Activated CD4-positive, alpha-beta T cell treated with anti-CD3 and anti-CD28 coated beads, Interleukin-2, Interleukin-4, amounts not matched to agents 100 ng/mL and 50 ng/mL, durations not matched to agents 16 hours and 8 hours (primary cell): Measurements from ENCODE around the gene IL12RB2.

ENCODE experiments used
- DNase-seq: peaks from one replicate; pipeline ENCODE4 v3.0.0-alpha.2; 2020; ENCODE audit warnings: low spot score

IL12RB2 gene

GRCh38 chr1:67313934-67314671, 6.4 kb downstream of the IL12RB2 start:
- DNase-seq, result no peak

GRCh38 chr1:67314696-67315095, 7.0 kb downstream of the IL12RB2 start:
- DNase-seq, result peak; percentile 75

GRCh38 chr1:67316180-67316902, 8.7 kb downstream of the IL12RB2 start:
- no peak for DNase-seq

- DNase-seq, result no peak
Observed at GRCh38 chr1:67316918-67317317, 9.2 kb downstream of the IL12RB2 start.

- peak; percentile 57 for DNase-seq
Observed at GRCh38 chr1:67317803-67318202, 10.1 kb downstream of the IL12RB2 start.

GRCh38 chr1:67322442-67322841, 14.8 kb downstream of the IL12RB2 start:
- DNase-seq, result no peak

- DNase-seq, result no peak
Observed at GRCh38 chr1:67323087-67323486, 15.4 kb downstream of the IL12RB2 start.

GRCh38 chr1:67324068-67324467, 16.4 kb downstream of the IL12RB2 start:
- no peak for DNase-seq

- no peak for DNase-seq
Observed at GRCh38 chr1:67327864-67328466, 20.3 kb downstream of the IL12RB2 start.

GRCh38 chr1:67332653-67333529, 25.2 kb downstream of the IL12RB2 start:
- peak; percentile 93 for DNase-seq

GRCh38 chr1:67333603-67334002, 25.9 kb downstream of the IL12RB2 start:
- DNase-seq, result no peak

- DNase-seq, result peak; percentile 54
Observed at GRCh38 chr1:67335411-67335810, 27.7 kb downstream of the IL12RB2 start.

GRCh38 chr1:67336157-67336556, 28.5 kb downstream of the IL12RB2 start:
- DNase-seq, result peak; percentile 55

- DNase-seq, result peak; percentile 57
Observed at GRCh38 chr1:67336783-67337182, 29.1 kb downstream of the IL12RB2 start.

GRCh38 chr1:67338642-67339041, 31.0 kb downstream of the IL12RB2 start:
- DNase-seq, result peak; percentile 37

GRCh38 chr1:67339623-67340343, 32.1 kb downstream of the IL12RB2 start:
- peak; percentile 83 for DNase-seq

GRCh38 chr1:67342076-67342890, 34.6 kb downstream of the IL12RB2 start:
- no peak for DNase-seq

- DNase-seq, result no peak
Observed at GRCh38 chr1:67345556-67345955, 37.9 kb downstream of the IL12RB2 start.

GRCh38 chr1:67346982-67347381, 39.3 kb downstream of the IL12RB2 start:
- no peak for DNase-seq

- no peak for DNase-seq
Observed at GRCh38 chr1:67347688-67348472, 40.2 kb downstream of the IL12RB2 start.
